Measurements from ENCODE around the gene TRPV2.
"Not testable (repeated sequence)": the region's sequence is repeated elsewhere in the genome, so short reads cannot be mapped to it uniquely, and the experiment has no call there.

TRPV2 gene

DNA sequence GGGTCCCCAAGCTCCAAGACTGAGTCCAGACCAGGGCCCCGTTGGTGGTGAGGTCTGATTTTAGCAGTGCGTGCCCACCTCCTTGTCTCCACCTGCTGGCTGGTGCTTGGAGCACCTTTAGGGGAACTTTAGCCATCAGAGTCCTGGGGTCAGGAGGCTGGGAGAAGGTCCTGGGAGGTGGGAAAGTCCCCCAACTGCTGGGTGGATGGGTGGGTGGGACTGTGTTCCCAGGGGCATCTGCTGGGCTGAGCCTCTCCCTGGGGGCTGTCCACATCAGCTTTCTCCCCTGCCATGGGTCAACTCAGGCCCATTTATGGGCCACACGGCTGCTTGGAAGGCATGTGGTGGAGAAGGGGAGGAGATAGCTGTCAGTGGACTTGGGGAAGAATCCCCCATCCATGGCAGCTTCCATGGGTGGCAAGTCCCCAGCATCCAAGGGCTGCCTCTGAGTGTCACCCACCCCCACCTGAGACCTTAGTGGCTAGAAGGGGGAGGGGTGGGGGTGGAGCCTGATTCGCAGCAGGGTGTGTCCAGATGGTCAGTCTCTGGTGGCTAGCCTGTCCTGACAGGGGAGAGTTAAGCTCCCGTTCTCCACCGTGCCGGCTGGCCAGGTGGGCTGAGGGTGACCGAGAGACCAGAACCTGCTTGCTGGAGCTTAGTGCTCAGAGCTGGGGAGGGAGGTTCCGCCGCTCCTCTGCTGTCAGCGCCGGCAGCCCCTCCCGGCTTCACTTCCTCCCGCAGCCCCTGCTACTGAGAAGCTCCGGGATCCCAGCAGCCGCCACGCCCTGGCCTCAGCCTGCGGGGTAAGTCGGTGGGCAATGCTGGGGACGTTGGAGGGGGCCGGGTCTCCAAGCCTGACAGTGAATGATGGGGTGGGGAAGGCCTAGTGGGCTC lies at the start of gene TRPV2:
TSS of gene TRPV2 (plus strand) at position 541 of the 894 bp plus-strand sequence. CDS start 2,098 bp downstream, outside the sequence.
- Mint-ChIP-seq H3K27me3 (peaks cover 2% of the 10 kb centered on the region), H3K9me3 (no peaks in the 10 kb centered on the region), H3K4me3 (peak within 1 kb of the TSS; percentile 89), H3K36me3 (ENCODE audit: low read depth) (peaks cover 61% of the 10 kb centered on the region), H3K4me1 (ENCODE audit: low read depth) (peaks cover 64% of the 10 kb centered on the region), H3K27ac (peak within 1 kb of the TSS; percentile 98)
- intact Hi-C loops (cut with micrococcal nuclease): loop anchor here (10.0 kb wide), 1 partner anchor 50 kb away; no protein-coding TSS in a partner anchor

- no peak overlapping the region for H3K4me3 Mint-ChIP-seq
- H3K9me3 Mint-ChIP-seq: no peaks in the 10 kb centered on the region
- intact Hi-C loops (cut with micrococcal nuclease): no loop called here
- H3K36me3 Mint-ChIP-seq (ENCODE audit: low read depth): no peaks in the 10 kb centered on the region
- no peak overlapping the region for H3K27ac Mint-ChIP-seq
- peaks cover 12% of the 10 kb centered on the region for H3K4me1 Mint-ChIP-seq (ENCODE audit: low read depth)
- H3K27me3 Mint-ChIP-seq: no peaks in the 10 kb centered on the region
Measured at GRCh38 chr17:16371742-16372141, 43.6 kb upstream of the TRPV2 start.

GRCh38 chr17:16374146-16374938 lies 41.0 kb upstream of the TRPV2 start:
- Mint-ChIP-seq H3K27me3 (no peaks in the 10 kb centered on the region), H3K36me3 (ENCODE audit: low read depth) (no peaks in the 10 kb centered on the region), H3K4me1 (ENCODE audit: low read depth) (peaks cover 12% of the 10 kb centered on the region), H3K27ac (no peak overlapping the region), H3K9me3 (no peaks in the 10 kb centered on the region), H3K4me3 (no peak overlapping the region)
- intact Hi-C loops (cut with micrococcal nuclease): no loop called here

- Mint-ChIP-seq H3K9me3 (no peaks in the 10 kb centered on the region), H3K27me3 (no peaks in the 10 kb centered on the region), H3K36me3 (ENCODE audit: low read depth) (peaks cover 25% of the 10 kb centered on the region), H3K27ac (no peak overlapping the region), H3K4me1 (ENCODE audit: low read depth) (peaks cover 24% of the 10 kb centered on the region), H3K4me3 (no peak overlapping the region)
- intact Hi-C loops (cut with micrococcal nuclease): no loop called here
Measured at GRCh38 chr17:16377941-16378341, 37.4 kb upstream of the TRPV2 start.

DNA sequence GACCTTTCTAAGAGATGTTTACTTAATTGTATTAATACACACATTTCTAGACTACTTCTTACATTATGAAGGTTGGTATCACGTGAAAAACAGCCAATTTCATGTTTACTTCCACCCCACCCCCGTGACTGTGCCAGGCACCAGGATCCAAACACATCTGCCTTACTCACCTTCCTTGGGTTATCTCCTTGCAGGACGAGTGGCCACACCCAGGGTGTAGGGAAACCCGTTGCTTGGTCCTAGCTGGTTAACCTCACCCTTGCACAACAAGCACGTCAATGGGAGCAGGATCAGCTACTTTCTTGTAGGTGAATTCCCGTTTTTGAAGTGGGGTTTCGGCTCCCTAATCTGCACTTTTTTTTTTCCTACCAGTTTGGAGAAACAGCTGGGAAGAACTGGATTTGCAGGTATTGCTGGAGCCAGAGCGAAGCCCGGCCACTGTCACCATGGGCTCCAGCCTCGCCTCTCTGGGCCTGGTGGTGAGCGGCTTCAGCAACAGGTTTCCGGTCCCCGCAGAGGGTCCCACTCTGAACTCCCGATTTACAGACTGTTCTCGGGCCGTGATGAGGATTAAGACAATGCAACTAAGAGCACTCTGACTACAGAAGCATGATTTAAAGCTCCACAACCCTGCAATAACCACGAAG lies 36.6 kb upstream of the TRPV2 start:
- no peak overlapping the region for H3K27ac Mint-ChIP-seq
- no peak overlapping the region for H3K4me3 Mint-ChIP-seq
- intact Hi-C loops (cut with micrococcal nuclease): no loop called here

GRCh38 chr17:16379654-16380053 lies 35.7 kb upstream of the TRPV2 start:
- peaks cover 24% of the 10 kb centered on the region for H3K4me1 Mint-ChIP-seq (ENCODE audit: low read depth)
- no peaks in the 10 kb centered on the region for H3K27me3 Mint-ChIP-seq
- no peak overlapping the region for H3K4me3 Mint-ChIP-seq
- peaks cover 36% of the 10 kb centered on the region for H3K36me3 Mint-ChIP-seq (ENCODE audit: low read depth)
- H3K27ac Mint-ChIP-seq: no peak overlapping the region
- no peaks in the 10 kb centered on the region for H3K9me3 Mint-ChIP-seq
- intact Hi-C loops (cut with micrococcal nuclease): loop anchor here (2.0 to 5.0 kb wide), 2 partner anchors 37 to 58 kb away; no protein-coding TSS in a partner anchor

More for the DNA sequence above, 36.6 kb upstream of the TRPV2 start:
- Mint-ChIP-seq H3K9me3 (no peaks in the 10 kb centered on the region), H3K4me1 (ENCODE audit: low read depth) (peaks cover 26% of the 10 kb centered on the region), H3K27me3 (no peaks in the 10 kb centered on the region), H3K36me3 (ENCODE audit: low read depth) (peaks cover 33% of the 10 kb centered on the region)

DNA sequence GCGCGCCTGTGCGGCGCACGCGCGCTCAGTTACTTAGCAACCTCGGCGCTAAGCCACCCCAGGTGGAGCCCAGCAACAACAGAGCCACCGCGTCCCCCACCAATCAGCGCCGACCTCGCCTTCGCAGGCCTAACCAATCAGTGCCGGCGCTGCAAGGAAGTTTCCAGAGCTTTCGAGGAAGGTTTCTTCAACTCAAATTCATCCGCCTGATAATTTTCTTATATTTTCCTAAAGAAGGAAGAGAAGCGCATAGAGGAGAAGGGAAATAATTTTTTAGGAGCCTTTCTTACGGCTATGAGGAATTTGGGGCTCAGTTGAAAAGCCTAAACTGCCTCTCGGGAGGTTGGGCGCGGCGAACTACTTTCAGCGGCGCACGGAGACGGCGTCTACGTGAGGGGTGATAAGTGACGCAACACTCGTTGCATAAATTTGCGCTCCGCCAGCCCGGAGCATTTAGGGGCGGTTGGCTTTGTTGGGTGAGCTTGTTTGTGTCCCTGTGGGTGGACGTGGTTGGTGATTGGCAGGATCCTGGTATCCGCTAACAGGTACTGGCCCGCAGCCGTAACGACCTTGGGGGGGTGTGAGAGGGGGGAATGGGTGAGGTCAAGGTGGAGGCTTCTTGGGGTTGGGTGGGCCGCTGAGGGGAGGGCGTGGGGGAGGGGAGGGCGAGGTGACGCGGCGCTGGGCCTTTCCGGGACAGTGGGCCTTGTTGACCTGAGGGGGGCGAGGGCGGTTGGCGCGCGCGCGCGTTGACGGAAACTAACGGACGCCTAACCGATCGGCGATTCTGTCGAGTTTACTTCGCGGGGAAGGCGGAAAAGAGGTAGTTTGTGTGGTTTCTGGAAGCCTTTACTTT lies 34.5 kb upstream of the TRPV2 start, which contains the start of gene UBB:
TSS of gene UBB (plus strand) at position 452 of the 856 bp plus-strand sequence. CDS start 817 bp downstream, outside the sequence.
- peaks cover 24% of the 10 kb centered on the region for H3K4me1 Mint-ChIP-seq (ENCODE audit: low read depth)
- H3K36me3 Mint-ChIP-seq (ENCODE audit: low read depth): peaks cover 36% of the 10 kb centered on the region
- intact Hi-C loops (cut with micrococcal nuclease): loop anchor here (2.0 to 5.0 kb wide), 2 partner anchors 36 to 56 kb away; no protein-coding TSS in a partner anchor
- H3K27ac Mint-ChIP-seq: peak within 1 kb of the TSS; percentile 100
- H3K9me3 Mint-ChIP-seq: no peaks in the 10 kb centered on the region
- H3K27me3 Mint-ChIP-seq: no peaks in the 10 kb centered on the region
- H3K4me3 Mint-ChIP-seq: peak within 1 kb of the TSS; percentile 89

DNA sequence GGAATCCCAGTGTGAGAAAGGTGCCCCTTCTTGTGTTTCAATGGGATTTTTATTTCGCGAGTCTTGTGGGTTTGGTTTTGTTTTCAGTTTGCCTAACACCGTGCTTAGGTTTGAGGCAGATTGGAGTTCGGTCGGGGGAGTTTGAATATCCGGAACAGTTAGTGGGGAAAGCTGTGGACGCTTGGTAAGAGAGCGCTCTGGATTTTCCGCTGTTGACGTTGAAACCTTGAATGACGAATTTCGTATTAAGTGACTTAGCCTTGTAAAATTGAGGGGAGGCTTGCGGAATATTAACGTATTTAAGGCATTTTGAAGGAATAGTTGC lies 33.9 kb upstream of the TRPV2 start:
- peaks cover 2% of the 10 kb centered on the region for H3K27me3 Mint-ChIP-seq
- peaks cover 26% of the 10 kb centered on the region for H3K4me1 Mint-ChIP-seq (ENCODE audit: low read depth)
- intact Hi-C loops (cut with micrococcal nuclease): loop anchor here (2.0 to 5.0 kb wide), 2 partner anchors 35 to 56 kb away; no protein-coding TSS in a partner anchor
- H3K9me3 Mint-ChIP-seq: no peaks in the 10 kb centered on the region
- peak overlapping the region; percentile 89 for H3K4me3 Mint-ChIP-seq
- peak overlapping the region; percentile 100 for H3K27ac Mint-ChIP-seq
- H3K36me3 Mint-ChIP-seq (ENCODE audit: low read depth): peaks cover 36% of the 10 kb centered on the region

GRCh38 chr17:16383216-16383615 lies 32.2 kb upstream of the TRPV2 start:
- Mint-ChIP-seq H3K36me3 (ENCODE audit: low read depth) (peaks cover 36% of the 10 kb centered on the region), H3K9me3 (no peaks in the 10 kb centered on the region), H3K27me3 (peaks cover 15% of the 10 kb centered on the region), H3K27ac (peak overlapping the region; percentile 52), H3K4me1 (ENCODE audit: low read depth) (peaks cover 41% of the 10 kb centered on the region), H3K4me3 (peak overlapping the region; percentile 89)
- intact Hi-C loops (cut with micrococcal nuclease): loop anchor here (5.0 kb wide), 1 partner anchor 54 kb away; no protein-coding TSS in a partner anchor

GRCh38 chr17:16383772-16384287 lies 31.5 kb upstream of the TRPV2 start:
- H3K27me3 Mint-ChIP-seq: peaks cover 15% of the 10 kb centered on the region
- peaks cover 41% of the 10 kb centered on the region for H3K4me1 Mint-ChIP-seq (ENCODE audit: low read depth)
- H3K4me3 Mint-ChIP-seq: peak overlapping the region; percentile 23
- peaks cover 36% of the 10 kb centered on the region for H3K36me3 Mint-ChIP-seq (ENCODE audit: low read depth)
- no peaks in the 10 kb centered on the region for H3K9me3 Mint-ChIP-seq
- H3K27ac Mint-ChIP-seq: no peak overlapping the region
- intact Hi-C loops (cut with micrococcal nuclease): loop anchor here (5.0 kb wide), 1 partner anchor 53 kb away; no protein-coding TSS in a partner anchor

GRCh38 chr17:16384557-16384956 lies 30.8 kb upstream of the TRPV2 start:
- Mint-ChIP-seq H3K36me3 (ENCODE audit: low read depth) (peaks cover 36% of the 10 kb centered on the region), H3K9me3 (no peaks in the 10 kb centered on the region), H3K27me3 (peaks cover 19% of the 10 kb centered on the region), H3K4me3 (no peak overlapping the region), H3K27ac (no peak overlapping the region), H3K4me1 (ENCODE audit: low read depth) (peaks cover 41% of the 10 kb centered on the region)
- intact Hi-C loops (cut with micrococcal nuclease): loop anchor here (5.0 kb wide), 1 partner anchor 53 kb away; no protein-coding TSS in a partner anchor

GRCh38 chr17:16386126-16386507 lies 29.3 kb upstream of the TRPV2 start:
- Mint-ChIP-seq H3K4me3 (peak overlapping the region; percentile 81), H3K36me3 (ENCODE audit: low read depth) (peaks cover 29% of the 10 kb centered on the region), H3K4me1 (ENCODE audit: low read depth) (peaks cover 41% of the 10 kb centered on the region), H3K27me3 (peaks cover 21% of the 10 kb centered on the region)
- intact Hi-C loops (cut with micrococcal nuclease); H3K9me3 Mint-ChIP-seq; H3K27ac Mint-ChIP-seq: not testable (repeated sequence)
